Endothelial cell of hepatic sinusoid (primary cell): ENCODE measurements around the gene ACOT7.

Experiments used
- in situ Hi-C: cut with HindIII; loops from 2 replicates; pipeline ENCODE4 v1.10.0; 2017; ENCODE audit warnings: low sequenced_read_pairs

Gene ACOT7

GRCh38 chr1:6348511-6349191 is 44.9 kb downstream of the ACOT7 start:
- in situ Hi-C loops, result no loop called here

GRCh38 chr1:6347641-6348487 is 45.7 kb downstream of the ACOT7 start:
- in situ Hi-C loops, result no loop called here

GRCh38 chr1:6345460-6345859 is 48.1 kb downstream of the ACOT7 start:
- in situ Hi-C loops, result no loop called here

DNA sequence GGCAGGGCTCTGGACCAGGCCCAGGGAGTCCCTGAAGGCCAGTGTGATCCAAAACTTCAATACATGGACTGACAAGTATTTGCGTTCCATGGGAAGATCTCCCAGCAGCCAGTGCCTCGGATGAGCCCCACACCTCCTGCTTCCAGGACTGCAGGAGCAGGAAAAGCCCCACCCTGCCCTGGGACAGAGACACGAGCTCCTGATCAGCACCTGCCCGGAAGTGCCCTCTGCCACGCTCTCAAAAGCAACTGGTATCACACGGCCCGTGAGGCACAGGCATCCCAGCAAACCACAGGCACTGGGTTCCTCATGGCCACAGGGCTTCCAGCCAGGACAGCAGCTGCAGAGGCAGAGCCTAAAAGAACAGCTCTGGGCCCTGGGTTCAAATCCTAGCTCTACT is 48.6 kb downstream of the ACOT7 start:
- in situ Hi-C loops, result no loop called here

DNA sequence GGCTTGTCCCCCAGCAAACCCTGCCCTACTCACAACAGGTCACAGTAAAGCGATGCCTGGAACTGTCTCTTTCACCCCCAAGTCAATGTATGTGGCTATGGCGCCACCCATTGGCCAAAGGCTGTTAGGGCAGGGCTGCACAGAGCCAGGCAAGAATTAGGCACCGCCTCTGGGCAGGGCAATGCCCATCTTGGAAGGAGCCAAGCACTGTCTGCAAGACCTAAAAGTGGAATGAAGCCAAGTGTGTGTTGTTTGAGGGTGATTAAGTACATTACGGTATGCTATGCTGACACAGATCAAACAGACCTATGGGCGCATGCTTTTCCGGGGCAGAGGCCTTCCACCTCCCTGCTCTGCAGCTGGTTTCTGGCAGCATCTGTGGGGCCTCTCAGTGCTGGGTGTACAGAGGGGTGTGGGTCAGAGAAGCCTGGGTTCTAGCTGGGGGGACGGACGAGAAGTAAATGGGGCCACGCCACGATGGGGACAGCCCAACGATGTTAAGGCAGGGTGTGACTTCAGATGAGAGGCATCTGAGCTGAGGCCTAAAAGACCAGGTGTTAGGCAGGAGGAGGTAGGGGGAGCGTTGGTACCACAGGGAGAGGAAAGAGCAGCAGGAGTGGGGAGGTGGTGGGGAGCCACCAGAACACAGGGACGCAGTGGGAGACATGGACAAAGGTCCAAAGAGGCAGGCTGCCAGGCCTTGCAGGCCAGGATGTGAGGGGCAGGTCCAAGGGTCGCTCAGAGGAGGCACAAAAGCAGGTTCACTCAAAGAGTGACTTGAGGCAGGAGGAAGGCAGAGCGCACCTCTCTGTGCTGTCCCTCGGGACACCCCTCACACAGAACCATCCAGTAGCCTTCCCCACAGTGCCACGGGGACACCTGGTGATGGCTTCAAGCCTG is 49.8 kb downstream of the ACOT7 start:
- in situ Hi-C loops, result no loop called here

DNA sequence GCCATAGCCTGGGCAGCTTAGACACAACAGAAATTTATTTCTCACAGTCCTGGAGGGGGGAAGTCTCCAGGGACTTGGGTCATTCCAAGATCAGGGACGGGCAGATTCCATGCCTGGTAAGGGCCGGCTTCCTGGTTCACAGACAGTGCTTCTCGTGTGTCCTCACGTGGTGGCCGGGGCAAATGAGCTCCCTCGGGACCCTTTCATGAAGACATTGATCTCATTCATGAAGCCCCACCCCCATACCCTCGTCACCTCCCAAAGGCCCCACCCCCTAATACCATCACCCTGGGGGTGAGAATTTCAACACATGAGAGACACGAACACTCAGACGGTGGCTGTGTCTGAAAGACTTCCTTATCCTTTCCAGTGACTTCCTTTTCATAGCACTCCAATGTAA is 51.5 kb downstream of the ACOT7 start:
- in situ Hi-C loops, result no loop called here

GRCh38 chr1:6338695-6339094 is 54.9 kb downstream of the ACOT7 start:
- in situ Hi-C loops, result no loop called here

DNA sequence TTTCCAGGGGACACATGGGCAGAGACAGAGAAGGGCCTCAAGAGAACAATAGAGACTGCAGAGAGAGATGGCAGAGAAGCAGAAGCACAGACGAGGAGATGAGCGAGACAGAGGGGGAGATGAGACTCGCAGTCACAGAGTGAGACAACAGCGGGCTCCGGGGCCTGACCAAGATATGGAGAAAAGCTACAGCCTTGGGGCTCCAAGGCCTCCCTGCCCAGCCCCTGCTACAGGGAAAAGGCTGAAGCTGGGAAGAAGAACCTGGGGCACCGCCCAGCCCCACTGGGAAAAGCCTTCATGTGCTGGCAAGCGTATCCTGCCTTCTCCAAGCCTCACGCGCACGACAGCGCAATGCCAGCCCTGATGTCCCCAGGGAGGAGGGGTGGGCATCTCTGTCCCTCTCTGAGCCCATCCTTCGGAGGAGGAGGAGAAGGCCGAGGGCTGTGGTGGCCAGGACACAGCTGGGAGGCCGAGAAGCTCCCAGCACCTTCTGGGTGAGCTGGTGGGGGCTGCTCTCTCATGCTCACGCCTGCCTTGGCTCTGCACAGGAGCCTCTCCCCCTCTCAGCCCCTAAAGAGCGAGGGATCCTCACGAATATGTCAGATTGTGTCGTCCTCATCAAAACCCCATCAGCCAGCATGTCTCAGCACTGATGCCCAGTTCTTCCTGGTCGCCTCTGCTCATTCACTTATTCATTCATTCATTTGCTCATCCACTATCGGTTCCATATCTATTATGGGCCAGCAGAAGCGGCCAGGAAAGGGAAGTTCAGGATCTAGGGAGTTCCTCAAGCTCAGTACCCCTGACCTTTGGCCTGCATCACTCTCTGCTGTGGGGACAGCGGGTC is 56.6 kb downstream of the ACOT7 start:
- in situ Hi-C loops, result no loop called here

DNA sequence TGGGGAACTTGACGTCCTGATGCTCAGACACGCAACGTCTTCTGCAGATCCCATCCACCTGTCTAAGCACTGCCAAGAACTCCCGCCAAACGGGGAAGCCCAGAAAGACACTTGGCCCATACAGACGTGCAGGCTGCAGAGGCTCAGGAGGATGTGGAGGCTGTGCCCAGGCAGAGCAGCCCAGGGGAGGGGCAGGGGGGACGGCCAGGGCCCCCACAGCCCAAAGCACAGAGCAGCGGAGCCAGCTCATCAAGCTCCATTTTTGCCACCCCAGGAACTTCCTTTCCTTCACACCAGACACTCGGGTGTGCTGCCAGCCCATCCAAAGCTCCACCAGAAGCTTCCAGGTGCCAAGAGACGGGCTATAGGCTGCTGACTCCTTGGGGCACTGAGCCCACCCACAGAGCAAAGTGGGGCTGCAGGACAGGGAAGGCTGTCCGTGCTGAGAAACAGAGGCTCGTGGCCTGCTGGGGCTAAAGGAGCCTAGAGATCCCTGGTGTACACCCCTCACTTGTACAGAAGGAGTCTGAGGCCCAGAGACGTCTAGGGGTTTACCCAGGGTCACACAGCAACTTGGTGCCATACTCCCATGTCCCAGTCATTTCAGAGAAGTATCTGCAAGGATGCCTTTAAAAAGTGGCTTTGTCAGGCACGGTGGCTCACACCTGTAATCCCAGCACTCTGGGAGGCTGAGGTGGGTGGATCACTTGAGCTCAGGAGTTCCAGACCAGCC is 59.1 kb downstream of the ACOT7 start:
- in situ Hi-C loops, result loop anchor here (5.0 kb wide), 2 partner anchors 33 to 72 kb away; partner anchors contain the start of gene GPR153

GRCh38 chr1:6332821-6333220 is 60.7 kb downstream of the ACOT7 start:
- in situ Hi-C loops, result loop anchor here (5.0 kb wide), 2 partner anchors 34 to 71 kb away; partner anchors contain the start of gene GPR153

GRCh38 chr1:6331543-6332273 is 61.9 kb downstream of the ACOT7 start:
- in situ Hi-C loops, result loop anchor here (5.0 kb wide), 2 partner anchors 36 to 69 kb away; partner anchors contain the start of gene GPR153

DNA sequence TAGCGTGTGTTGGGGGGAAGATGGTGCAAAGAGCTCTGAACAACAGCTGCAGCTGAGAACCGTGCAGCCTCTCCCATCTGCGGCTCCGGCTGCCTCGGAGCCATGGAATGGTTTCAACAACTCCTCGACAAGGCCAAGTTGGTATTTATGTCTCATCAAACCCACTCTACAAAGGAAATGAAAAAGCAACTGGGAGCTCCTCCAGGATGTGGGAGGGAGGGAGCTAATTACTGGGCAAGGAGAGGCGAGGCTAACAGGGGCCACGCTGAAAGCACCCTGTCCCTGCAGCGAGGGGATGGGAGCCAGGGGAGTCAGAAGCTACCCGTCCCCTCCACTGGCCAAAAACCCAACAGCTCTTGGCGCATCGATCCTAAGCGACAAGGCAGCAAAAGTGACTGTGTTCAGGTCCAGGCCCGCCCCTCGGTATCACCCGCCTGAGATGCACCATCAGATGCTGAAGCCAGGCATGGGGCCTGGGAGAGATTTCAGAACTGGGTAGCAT is 63.1 kb downstream of the ACOT7 start:
- in situ Hi-C loops, result loop anchor here (5.0 kb wide), 2 partner anchors 37 to 68 kb away; partner anchors contain the start of gene GPR153

DNA sequence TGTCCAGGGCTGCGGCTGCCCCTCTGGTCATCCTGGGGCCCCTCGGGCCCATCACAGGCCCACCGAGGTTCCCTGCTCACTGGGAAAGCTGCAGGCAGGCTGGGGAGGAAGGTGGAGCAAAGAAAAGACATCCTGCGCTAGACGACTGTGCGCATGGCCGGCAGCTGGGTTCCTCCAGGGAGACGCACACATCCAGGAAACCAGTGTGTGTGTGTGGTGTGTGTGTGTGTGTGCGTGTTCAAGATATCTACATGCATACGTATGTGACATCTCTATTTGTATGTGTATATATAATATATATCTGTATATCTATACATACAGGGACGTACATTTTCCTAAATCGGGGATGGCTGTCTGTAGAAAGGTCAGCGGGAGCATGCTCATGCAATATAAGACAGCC is 63.7 kb downstream of the ACOT7 start:
- in situ Hi-C loops, result loop anchor here (5.0 kb wide), 2 partner anchors 37 to 68 kb away; partner anchors contain the start of gene GPR153

DNA sequence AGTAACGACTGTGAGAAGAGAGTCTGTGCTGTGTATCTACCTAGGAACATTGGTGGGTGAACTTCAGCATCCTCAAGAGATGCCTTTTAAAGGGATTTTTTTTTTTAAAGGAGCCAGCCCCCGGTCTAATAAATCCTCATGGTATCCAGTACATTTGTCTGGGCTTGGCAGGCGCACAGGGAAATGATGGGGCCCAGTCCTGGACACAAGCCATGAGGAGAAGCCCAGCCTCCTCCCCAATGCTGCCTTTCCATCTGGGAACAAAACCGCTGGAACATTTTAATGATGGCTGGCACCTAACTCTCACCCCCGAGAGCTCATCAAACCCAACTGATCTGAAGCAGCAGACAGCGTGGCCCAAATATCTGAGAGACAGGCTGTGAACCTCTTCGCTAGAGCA is 64.2 kb downstream of the ACOT7 start:
- in situ Hi-C loops, result no loop called here

GRCh38 chr1:6328696-6329095 is 64.9 kb downstream of the ACOT7 start:
- in situ Hi-C loops, result no loop called here

- in situ Hi-C loops, result no loop called here
These were observed 65.5 kb downstream of the ACOT7 start for GRCh38 chr1:6328091-6328490.

- in situ Hi-C loops, result no loop called here
These were observed 68.1 kb downstream of the ACOT7 start for GRCh38 chr1:6325482-6325881.

GRCh38 chr1:6322161-6322560 is 71.4 kb downstream of the ACOT7 start:
- in situ Hi-C loops, result no loop called here
